Frontal cortex (tissue), 4 donors: ENCODE data around the gene PREX1. TPM values are rescaled to one million over a fixed set of nuclear protein-coding genes. Genes with fewer than 3 reads are reported as not detected.
"Not testable (repeated sequence)": the region's sequence is repeated elsewhere in the genome, so short reads cannot be mapped to it uniquely, and the experiment has no call there.

Experiments
- DNase-seq, 2 donors: peaks; one replicate each; pipeline ENCODE4 v3.0.0; 2012; ENCODE audit warnings: low spot score in 2 of 2
- FAIRE-seq: peaks from 2 replicates; lab custom pipeline; 2012; peaks lifted over from hg19 to GRCh38; lab: Jason Lieb, UNC
- total RNA-seq: library from RNA; depleted of rRNA; stranded (reverse); fragments of >200 nt; gene quantifications from one replicate; pipeline ENCODE4 v1.2.3, GENCODE V29; 2014
- donor health status: control.
- donor health status: control.
- donor health status: control.

PREX1 gene
- total RNA-seq, 1 donor from 2014 or later, result 18.8 TPM

DNA sequence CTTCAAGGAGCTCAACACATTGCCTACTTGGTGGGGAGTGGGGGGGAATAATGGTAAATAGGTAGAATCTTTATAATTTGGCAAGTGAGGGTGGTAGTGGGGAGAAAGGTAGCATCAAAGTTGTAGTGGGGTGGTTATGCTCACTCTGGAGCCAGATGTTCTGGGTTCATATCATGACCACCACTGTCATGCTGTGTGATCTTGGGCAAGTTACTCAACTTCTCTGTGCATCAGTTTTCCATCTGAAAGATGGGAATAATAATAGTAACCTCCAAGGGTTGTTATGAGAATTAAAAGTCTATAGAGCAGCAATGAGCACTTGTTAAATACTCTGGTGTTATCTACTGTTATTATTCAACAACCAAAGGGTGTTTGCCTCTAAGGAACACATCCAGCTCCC is 22.0 kb upstream of the PREX1 start:
- DNase-seq, result no peak
- FAIRE-seq, result no peak

DNA sequence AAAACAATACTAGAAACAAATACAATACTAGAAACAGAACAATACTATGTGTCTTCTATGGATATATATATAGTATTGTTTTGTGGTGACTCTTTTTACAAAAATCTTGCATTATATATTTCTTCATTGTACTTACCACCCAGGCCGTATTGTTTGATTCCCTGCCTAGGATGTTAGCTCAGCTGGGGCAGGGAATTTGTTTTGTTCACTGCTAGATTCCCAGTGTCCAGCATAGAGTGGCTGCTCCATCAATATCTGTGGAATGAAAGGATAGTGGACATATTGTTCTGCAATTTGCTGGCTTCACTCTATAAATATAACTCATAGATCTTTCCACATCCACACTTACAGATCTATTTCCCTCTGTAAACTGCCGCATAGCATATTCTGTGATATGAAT is 21.5 kb upstream of the PREX1 start:
- no peak for DNase-seq
- FAIRE-seq, result no peak

DNA sequence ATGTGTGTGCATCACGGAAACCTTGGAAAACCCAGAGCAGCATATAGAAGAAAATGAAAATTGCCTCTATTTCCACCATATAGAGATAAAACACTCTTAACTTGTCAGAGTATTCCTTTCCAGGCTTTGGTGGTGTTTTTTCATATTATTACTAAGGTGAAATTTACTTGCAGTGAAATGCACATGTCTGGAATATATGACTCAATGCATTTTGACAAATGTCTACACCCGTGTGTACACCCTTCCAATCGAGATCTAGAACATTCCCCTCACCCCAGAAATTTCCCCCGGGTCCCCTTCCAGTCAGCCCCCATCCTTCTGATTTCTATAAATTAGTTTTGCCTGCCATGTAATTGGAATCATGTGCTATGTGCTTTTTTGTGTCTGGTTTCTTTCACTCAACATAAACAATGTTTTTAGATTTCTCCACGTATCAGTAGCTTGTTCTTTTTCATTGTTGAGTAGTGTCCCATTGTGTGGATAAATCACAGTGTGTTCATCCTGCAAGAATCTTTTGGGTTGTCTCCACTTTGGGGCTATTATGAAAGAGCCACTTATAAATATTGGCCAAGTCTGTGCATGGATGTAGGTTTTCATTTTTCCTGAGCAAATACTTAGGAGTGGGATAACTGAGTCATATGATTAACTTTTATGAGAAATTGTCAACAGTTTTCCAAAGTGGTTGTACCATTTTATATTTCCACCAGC is 19.9 kb upstream of the PREX1 start:
- FAIRE-seq, result no peak

DNA sequence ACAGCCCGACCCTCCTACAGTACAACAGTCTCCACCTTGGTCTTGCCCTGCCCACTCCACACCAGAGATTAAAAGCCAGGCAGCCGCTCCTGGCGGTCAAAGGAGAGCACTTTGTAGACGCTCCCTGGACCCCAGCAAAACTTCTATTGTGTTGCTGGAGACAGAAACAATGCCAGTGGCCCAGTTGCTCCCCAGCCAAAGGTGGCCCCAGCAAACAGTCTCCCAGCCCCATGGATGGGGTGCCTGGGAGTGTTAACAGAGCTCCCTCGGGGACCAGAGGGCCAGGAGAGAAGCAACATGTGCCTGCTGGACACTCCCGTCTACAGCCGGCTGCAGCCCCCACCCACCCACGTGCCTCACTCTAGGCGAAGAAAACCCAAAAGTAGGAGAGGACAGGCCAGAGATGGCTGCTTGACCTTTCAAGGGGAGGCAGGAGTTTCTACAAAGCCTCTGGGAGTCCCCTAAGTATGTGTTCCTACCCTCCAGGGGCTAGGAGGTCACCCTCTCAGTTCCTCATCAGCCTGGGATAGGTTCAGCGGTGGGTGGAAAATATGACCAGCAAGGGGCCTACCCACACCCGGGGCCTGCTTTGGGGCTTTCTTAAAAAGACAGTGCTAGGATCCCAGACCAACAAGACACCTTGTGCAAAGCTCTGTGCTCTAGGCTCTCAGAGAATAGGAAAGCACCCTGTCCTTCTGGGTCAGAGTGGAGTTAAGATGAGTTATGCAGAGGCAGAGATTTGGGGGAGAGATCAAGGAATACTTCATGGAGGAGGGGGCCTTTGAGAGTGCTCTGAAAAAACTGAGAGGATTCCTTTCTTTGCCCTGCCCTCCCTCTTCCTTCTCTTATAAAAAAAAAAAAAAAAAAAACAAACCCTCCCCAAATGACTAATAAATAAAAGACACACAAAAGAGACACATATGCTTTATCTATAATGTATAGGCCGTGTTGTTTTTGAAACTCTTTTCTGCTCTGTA is 19.0 kb upstream of the PREX1 start:
- DNase-seq, result no peak
- no peak for FAIRE-seq

More for the DNA sequence above, 19.9 kb upstream of the PREX1 start:
- DNase-seq, result no peak

DNA sequence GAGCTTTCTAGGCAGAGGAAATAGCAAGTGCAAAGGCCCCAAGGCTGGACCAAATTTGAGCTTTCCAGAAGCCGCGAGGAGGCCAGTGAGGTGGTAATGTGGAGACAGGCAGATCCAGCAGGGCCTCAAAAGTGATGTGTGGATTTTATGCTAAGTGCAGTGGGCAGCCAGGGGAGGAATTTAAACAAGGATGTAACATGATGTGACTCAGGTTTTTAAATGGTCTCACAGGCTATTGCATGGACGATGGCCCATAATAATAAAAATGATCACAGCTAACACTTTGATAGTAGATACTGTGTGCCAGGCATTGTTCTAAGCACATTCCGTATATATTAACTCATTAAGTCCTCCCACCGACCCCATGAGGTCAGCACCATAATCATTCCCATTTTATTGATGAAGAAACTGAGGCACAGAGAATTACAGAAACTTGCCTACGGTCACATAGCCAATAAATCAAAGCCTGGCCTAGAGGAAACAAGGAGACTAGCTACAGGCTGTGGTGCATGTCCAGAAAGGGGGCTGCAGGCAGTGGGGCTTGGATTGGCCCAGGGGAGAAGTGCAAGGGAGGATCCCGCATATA is 18.0 kb upstream of the PREX1 start:
- no peak for FAIRE-seq
- no peak for DNase-seq

DNA sequence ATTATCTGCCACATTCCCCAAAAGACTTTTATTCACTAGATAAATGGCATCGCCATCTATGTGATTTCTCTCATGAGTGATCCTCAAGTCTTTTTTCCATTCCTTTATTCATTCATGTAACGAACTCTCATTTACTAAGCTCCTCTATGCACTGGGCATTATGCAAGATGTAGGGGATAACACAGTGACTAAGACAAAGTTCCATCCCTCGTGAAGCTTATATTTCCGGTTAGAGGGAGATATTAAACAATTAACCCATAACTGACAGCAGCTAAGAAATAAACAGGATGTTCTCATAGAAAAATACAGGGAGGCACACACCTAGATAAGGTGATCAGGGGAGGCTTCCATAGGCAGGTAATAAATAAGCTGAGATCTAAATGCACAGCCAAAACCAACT is 17.2 kb upstream of the PREX1 start:
- no peak for FAIRE-seq
- no peak for DNase-seq

DNA sequence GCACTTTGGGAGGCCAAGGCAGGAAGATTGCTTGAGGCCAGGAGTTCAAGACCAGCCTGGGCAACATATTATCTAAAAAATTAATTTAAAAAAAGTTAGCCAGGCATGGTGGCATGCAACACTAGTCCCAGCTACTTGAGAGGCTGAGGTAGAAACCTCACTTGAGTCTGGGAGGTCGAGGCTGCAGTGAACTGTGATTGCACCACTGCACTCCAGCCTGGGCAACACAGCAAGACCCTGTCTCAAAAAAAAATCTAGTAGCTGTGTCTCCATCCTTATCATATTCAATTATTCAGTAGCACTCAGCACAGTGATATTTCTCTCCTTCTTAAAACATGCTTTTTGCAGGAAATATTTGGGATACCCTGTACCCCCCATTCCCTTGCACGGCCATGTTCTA is 16.1 kb upstream of the PREX1 start:
- not testable (repeated sequence) for DNase-seq, FAIRE-seq

DNA sequence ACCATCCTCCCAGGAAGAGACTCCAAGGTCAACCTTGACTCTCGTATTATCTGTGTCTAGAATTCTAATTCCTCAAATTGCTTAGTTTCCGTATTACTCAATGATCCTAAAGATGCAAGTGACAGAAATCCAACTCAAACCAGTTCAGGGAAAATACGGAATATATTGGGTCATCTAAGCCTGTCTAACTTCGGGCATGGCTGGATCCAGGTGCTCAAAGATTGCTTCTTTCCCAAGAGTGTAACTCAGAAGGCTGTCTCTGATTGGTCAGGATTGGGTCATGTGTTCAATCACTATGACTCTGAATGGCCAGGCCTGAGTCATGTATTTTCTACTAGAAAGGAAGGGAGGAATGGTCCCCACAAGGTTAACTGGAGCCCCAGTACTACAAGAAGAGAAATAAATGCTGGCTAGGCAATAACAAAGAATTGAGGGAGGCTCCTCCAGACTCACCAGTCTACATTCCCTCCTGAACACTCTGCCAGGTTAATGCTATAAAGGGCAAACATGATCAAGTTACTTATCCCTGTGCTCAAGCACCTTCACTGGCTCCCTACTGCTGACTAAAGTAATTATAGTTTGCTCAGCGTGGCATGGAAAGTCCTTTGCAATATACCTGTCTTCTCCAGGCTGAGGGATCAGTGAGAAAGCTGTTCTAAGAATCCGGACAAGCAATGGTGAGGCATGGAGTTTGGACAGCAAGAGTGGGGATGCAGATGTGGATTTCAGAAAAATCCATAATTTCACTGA is 15.4 kb upstream of the PREX1 start:
- no peak for FAIRE-seq
- no peak for DNase-seq

DNA sequence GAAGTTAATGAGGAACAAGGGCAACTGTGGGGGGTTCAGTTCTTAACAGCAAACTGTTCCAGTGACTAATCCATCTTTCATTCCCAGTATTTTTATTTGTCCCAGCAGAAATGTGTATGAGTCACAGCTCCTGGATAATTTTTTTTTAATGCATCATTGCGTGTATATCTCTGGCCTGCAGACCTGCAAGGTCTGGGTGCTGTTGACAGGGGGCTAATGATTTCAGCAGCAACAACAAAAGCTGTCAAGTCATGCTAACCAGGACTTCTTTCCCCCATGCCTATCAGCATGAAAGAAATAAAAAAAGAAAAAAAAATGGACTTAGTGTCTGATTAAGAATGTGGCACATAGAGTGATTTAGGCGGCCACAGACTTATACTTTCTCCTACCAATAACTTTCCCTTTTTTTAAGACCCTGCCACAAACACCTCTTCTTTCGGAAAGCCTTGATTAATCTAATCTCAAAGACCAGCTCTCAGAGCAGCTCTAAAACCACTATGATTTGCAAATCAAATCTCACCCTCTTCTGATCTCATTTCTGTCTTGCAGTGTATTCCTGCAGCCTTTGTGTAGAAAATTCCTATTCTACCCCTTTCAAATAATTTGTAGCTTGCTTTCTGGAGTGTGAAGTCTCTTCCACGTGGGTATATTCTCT is 14.2 kb upstream of the PREX1 start:
- no peak for DNase-seq
- FAIRE-seq, result no peak

DNA sequence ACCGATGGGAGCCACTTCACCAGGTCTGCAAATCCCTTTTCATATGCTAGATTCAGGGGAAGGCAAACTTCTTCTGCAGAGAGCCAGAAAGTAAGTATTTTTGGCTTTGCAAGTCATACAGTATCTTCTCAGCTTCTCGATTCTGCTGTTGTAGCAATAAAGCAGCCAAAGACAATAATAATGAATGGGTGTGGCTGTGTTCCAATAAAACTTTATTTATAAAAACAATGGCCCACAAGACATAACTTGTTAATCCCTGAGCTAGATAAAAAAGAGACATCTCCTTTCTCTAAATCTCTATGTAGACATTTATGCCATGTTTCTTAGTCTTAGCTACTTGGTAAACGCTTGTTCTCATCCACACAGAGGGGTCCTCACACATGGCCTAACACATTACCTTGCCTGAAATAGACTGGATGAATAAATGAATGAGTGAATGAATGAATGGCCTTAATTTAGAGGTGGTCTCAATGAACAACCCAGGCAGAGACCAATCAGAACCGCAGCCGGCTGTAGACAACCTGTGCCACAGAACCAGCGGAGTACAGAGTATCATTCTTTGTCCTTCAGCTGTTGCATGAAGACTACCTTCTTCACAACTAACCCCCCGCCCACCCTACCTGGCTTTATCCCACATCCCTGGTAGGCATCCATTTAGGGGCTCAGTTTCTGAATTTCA is 13.5 kb upstream of the PREX1 start:
- DNase-seq (no peak), FAIRE-seq (no peak)

DNA sequence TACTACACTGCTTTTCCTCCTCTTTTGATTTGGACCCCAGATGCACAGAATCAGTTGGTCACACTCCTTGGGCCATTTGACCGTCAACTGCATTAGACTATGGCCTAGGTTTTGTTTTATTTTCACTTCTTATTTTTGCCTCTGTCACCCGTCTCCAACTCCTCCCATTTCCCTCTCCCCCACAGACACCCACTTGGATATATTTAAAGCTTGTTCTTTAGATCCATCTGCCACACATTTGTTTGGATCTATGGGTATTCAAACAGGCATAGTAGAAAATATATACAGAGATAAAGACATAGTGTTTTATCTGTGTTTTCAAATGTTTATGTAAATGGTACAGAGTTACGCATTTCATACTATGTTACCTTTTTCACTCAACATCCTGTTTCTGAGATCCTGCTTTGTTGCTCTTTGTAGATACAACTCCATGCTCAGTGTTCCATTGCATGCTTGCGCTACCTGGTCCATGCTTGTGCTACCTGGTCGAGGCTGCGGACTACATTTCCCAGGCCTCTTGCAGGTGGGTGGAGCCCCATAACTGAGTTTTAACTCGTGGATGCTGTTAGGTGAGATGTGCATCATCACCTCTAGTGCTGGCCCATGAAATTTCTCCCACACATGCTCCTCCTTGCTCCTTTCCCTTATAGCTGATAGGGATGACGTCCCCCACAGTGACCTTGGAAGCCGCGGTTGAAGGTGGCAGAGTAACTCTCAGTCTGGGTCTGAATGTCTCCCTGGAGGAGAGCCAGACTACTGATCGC is 11.5 kb upstream of the PREX1 start:
- FAIRE-seq, result no peak
- no peak for DNase-seq

DNA sequence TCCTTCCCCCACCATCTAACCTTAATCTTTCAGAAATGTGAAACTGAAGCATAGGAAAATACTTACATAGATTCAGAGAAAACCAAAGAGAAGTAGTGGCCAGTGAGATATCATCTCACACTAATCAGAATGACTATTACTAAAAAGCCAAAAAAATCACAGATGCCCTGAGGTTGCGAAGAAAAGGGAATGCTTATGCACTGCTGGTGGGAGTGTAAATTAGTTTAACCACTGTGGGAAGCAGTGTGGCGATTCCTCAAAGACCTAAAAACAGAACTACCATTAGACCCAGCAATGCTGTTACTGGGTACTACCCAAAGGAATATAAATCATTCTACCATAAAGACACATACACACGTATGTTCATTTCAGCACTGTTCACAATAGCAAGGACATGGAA is 9.2 kb upstream of the PREX1 start:
- DNase-seq, result no peak
- no peak for FAIRE-seq

DNA sequence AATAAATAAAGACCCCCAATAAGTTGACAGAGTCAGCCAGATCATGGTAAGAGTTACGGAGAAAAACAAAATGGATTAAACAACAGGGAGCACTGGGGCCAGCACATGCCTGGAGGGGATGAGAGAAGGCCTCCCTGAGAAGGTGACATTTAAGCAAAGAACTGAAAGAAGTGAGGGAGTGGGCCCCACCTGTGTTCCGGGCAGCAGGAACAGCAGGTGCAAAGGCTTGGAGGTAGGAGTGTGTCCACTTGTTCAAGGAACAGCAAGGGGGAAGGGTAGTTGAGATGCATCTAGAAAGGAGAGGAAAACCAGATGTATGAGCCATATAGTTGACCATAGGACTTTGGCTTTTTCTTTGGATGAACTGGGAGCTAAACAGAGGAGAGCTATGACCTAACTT is 7.6 kb upstream of the PREX1 start:
- FAIRE-seq (no peak), DNase-seq (no peak)

DNA sequence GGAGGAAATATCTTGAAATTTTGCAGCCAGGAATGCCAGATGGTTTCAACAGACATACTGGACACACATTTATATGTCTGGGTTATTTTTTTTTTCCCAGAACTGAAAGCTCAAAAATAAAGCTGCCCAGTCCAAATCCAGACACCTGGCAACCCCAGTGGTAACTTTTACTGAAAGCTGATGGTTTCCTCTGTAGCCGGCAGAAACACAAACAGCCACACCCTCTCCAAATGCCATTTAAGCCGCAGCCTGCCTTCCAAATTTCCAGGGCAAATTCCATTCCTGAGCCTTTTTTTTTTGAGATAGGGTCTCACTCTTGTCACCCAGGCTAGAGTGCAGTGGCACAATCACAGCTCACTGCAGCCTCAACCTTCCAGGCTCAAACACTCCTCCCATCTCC is 6.5 kb upstream of the PREX1 start:
- DNase-seq (no peak), FAIRE-seq (no peak)

DNA sequence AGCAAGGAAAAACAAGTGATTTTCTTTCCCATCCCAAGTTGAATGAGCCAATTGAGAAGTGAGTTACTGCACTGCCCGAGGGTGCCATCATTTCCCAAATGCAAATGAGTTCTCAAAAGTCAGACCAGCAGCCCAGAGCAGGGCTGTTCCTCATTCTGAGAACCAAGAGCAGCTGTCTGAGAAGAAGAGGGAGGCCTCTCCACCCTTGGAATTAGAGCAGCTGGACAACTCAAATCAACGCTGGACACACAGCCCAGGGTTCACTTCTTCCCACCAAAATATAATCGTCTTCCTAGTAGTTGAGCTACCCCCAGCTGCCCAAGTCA is 4.6 kb upstream of the PREX1 start:
- no peak for DNase-seq
- FAIRE-seq, result no peak

DNA sequence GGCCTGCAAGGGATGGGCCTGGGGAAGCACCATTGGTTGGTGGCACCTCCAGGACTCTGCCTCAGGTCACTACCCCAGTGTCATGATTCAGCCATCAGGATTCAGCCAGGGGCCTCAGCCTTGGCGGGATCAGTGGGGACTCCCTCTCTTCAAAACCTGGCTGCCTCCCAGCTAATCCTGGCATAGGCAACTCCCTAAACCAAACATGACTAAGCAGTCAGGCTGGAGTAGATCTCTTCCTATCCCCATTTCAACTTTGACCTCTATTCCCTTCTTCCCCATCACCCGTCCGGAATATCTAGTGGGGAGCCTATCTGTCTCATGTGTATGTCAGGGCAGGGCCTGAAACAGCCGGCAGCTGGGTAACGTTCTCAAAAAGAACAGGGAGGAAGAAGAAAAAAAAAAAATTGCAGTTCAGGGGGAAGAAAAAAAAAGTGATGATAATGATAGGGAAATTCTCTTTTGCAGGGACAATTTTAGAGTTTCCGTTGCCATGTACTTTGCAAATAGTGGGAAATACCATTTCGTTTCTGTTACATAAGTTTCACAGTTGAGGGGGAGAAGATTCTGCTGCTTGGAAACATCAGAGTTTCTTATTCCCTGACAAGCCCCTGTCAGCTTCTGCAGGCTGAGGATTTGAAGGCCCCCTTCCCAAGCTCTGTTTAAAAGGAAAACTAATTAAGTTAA is 4.1 kb upstream of the PREX1 start:
- FAIRE-seq (no peak), DNase-seq (no peak)

DNA sequence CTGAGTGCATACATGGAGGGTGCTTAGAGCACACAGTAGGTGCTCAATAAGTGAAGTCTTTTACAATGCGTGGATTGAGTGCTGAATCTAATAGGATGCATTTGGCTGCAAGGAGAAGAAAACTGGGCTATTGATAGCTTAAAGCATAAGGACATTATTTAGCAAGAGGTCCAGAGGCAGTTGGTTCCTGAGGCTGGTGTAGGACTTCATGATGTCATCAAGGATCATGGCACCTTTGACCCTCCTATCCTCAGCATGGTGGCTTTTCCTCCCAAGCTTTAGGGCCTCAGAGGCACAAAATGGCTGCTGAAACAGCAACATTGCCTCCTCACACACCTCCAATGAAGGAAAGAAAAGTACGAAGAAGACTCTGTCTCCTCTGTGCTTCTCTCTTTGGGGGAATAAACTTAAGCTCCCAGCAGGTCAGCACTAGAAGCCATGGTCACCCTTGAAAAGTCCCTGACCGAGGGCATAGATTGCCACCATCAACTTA is 3.1 kb upstream of the PREX1 start:
- FAIRE-seq (no peak), DNase-seq (no peak)

DNA sequence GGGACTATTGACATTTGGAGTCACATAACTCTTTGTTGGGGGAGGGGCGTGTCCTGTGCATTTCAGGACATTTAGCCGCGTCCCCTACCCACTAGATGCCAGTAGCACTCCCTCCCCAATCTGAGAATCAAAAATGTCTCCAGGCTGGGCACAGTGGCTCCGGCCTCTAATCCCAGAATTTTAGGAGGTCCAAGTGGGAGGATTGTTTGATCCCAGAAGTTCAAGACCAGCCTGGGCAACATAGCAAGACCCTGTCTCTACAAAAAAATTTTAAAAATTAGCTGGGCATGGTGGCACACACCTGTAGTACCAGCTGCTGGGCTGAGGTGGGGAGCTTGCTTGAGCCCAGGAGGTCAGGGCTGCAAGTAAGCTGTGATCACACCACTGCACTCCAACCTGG is 2.1 kb upstream of the PREX1 start:
- DNase-seq, result no peak
- no peak for FAIRE-seq
